Ovary (tissue), 9 donors: ENCODE measurements around the gene AFTPH. TPM values are rescaled to one million over a fixed set of nuclear protein-coding genes. Genes with fewer than 3 reads are reported as not detected.
A peak's percentile ranks its signal among the peaks of the same experiment; 100 is the strongest.

Experiments used
- DNase-seq, 5 donors: peaks; one replicate each; pipeline ENCODE4 v3.0.0-alpha.2; 2019 to 2020
- H3K27ac ChIP-seq, 2 donors: fragments of 200-600 bp; one replicate each; pipeline versions ENCODE4 v1.5.1 to v1.8.0; 2019 to 2022
- H3K27me3 ChIP-seq: fragments of 200-600 bp; one replicate; pipeline ENCODE4 v1.8.0; 2022
- H3K36me3 ChIP-seq: fragments of 200-600 bp; sonication (generic); one replicate; pipeline ENCODE4 v1.5.1; 2019
- H3K4me1 ChIP-seq: one replicate; pipeline ENCODE4 v1.8.1; 2013; ENCODE audit warnings: mild to moderate bottlenecking, moderate library complexity; ENCODE audit not compliant: insufficient read depth
- H3K4me3 ChIP-seq: fragments of 200-600 bp; sonication (generic); one replicate; pipeline ENCODE4 v1.5.1; 2017
- H3K9me3 ChIP-seq, 2 donors: fragments of 200-600 bp in 1 of 2; sonication (generic) in 1 of 2; one replicate each; pipeline versions ENCODE4 v1.5.1 to v1.8.1; 2013 to 2019; ENCODE audit warnings: mild to moderate bottlenecking in 1 of 2, moderate library complexity in 1 of 2
- CTCF ChIP-seq, 3 donors: fragments of 450-650 bp in 2 of 3; fragments of 200-600 bp in 1 of 3; IDR thresholded peaks; one replicate each; pipeline versions ENCODE4 v1.5.1 to v1.8.0; 2016 to 2022; ENCODE audit warnings: antibody characterized with exemption in 3 of 3, mild to moderate bottlenecking in 1 of 3
- EP300 ChIP-seq: sonication (generic); formaldehyde crosslinking; IDR thresholded peaks from one replicate; pipeline ENCODE4 v1.6.1; 2017; ENCODE audit warnings: antibody characterized with exemption
- POLR2A ChIP-seq: fragments of 450-650 bp; IDR thresholded peaks from one replicate; pipeline ENCODE4 v1.6.1; 2017; ENCODE audit warnings: antibody characterized with exemption, mild to moderate bottlenecking, moderate library complexity
- WGBS, 3 donors: extraction: QIAGEN DNeasy Blood & Tissue Kit in 1 of 3; methylation state at CpG; one replicate each; pipeline versions ENCODE4 v1.1.5 to v1.1.7; 2013 to 2017; 5-methylcytosine and 5-hydroxymethylcytosine counted together
- intact Hi-C, 4 donors: fragments of 100-400 bp; cut with DNase I; formaldehyde crosslinking; loops; one replicate each; pipeline versions ENCODE4 v1.11.0 to v1.15.1; 2022 to 2023
- polyA plus RNA-seq, 2 donors: library from polyadenylated mRNA; stranded (reverse); fragments of 200-250 nt in 1 of 2; fragments of 350-450 nt in 1 of 2; fragmentation: Illumina TruSeq in 1 of 2; extraction: RNeasy Lipid Tissue Mini Kit (QIAGEN cat#74804) in 1 of 2; gene quantifications; one replicate each; pipeline ENCODE4 v1.2.3, GENCODE V29; 2013 to 2014
- total RNA-seq, 7 donors: library from RNA; depleted of rRNA in 2 of 7; stranded (reverse); fragments of >200 nt in 2 of 7; fragmentation: NEBNext Ultra II Directional in 3 of 7; extraction: Animal tissue kit (Norgen Biotek cat#: 25700) in 3 of 7; gene quantifications; one replicate each; pipeline versions ENCODE4 v1.1.0 to v1.2.4, GENCODE V29; 2016 to 2023
- donor health status: DM: no; HTN: no; CAD: no; lungs with moderate emphysema.
- donor health status: DM: no; HTN: no; CAD: no.
- donor health status: Bipolar disorder and iron deficiency.
- donor health status: DM: yes; HTN: yes; CAD: no.
- donor health status: DM: no; HTN: no; CAD: no.
- donor health status: DM: yes; HTN: yes; CAD: no.

AFTPH gene
- total and polyA plus RNA-seq, 9 donors, result 18.5 to 33.8 (median 27.6) TPM

GRCh38 chr2:64581018-64581417 is 56.9 kb downstream of the AFTPH start:
- Histone ChIP-seq H3K36me3 (no peaks in the 10 kb centered on the region), H3K4me3 (no peak overlapping the region), H3K27me3 (no peaks in the 10 kb centered on the region), H3K9me3 (no peaks in the 10 kb centered on the region), H3K27ac (no peak overlapping the region), H3K4me1 (no peaks in the 10 kb centered on the region)
- intact Hi-C loops, result no loop called here
- no peak for TF ChIP-seq CTCF (IDR thresholded peaks at IDR 0.05)
- DNase-seq, result no peak
- WGBS, 3 donors, result 79 to 89% (median 86%) methylated on average over 2 of the region's 2 CpGs

GRCh38 chr2:64581777-64582539 is 57.8 kb downstream of the AFTPH start:
- no peak for TF ChIP-seq POLR2A
- Histone ChIP-seq H3K27ac (no peak overlapping the region), H3K9me3 (no peaks in the 10 kb centered on the region), H3K27me3 (no peaks in the 10 kb centered on the region), H3K4me3 (no peak overlapping the region), H3K4me1 (no peaks in the 10 kb centered on the region), H3K36me3 (no peaks in the 10 kb centered on the region)
- 95 to 98% (median 97%) methylated on average over 1 of the region's 1 CpG for WGBS, 3 donors
- DNase-seq, result no peak
- intact Hi-C loops, result no loop called here

GRCh38 chr2:64582774-64583340 is 58.7 kb downstream of the AFTPH start:
- WGBS, 3 donors, result 84 to 87% (median 87%) methylated on average over 5 of the region's 5 CpGs
- no peaks in the 10 kb centered on the region for H3K9me3 ChIP-seq
- intact Hi-C loops, result no loop called here
- no peaks in the 10 kb centered on the region for H3K27me3 ChIP-seq
- no peak overlapping the region for H3K4me3 ChIP-seq
- H3K27ac ChIP-seq, result no peak overlapping the region
- H3K36me3 ChIP-seq, result no peaks in the 10 kb centered on the region
- TF ChIP-seq CTCF (IDR thresholded peaks at IDR 0.05), result no peak
- no peak for TF ChIP-seq POLR2A
- no peak for TF ChIP-seq EP300
- H3K4me1 ChIP-seq, result no peaks in the 10 kb centered on the region
- no peak for DNase-seq

DNA sequence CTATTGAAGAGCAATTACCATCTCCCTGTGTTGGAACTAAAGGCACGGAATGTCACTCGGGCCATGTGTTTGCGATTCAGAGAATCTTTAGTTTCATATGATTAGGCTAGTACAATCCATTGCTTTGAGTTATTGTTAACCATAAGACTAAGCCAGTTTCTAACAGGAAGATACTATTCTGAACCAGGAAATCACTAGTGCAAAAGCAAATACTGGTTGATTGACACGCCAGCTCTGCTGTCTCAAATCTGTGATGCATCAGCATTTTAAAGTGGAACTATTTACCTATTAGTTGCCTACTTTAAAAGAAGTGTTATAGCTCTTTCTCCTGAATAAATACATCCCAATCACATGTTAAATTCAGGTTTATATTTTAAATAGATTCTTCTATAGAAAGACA is 61.9 kb downstream of the AFTPH start:
- no peak for DNase-seq
- Histone ChIP-seq H3K27me3 (no peaks in the 10 kb centered on the region), H3K4me1 (no peaks in the 10 kb centered on the region), H3K36me3 (no peaks in the 10 kb centered on the region), H3K4me3 (no peak overlapping the region), H3K9me3 (no peaks in the 10 kb centered on the region), H3K27ac (no peak overlapping the region)
- intact Hi-C loops, result loop anchor here in 2 of 4 donors (2.0 to 5.0 kb wide), 2 partner anchors 281 kb away; no protein-coding TSS in a partner anchor
- WGBS, 3 donors, result 96 to 97% (median 97%) methylated on average over 4 of the region's 4 CpGs
- no peak for TF ChIP-seq CTCF (IDR thresholded peaks at IDR 0.05)
- TF ChIP-seq POLR2A, result no peak
- no peak for TF ChIP-seq EP300

GRCh38 chr2:64586883-64587481 is 62.9 kb downstream of the AFTPH start:
- WGBS, 3 donors, result 42 to 48% (median 42%) methylated on average over 6 of the region's 6 CpGs

More at GRCh38 chr2:64586883-64587481, 62.9 kb downstream of the AFTPH start:
- no peak overlapping the region for H3K4me3 ChIP-seq
- H3K27ac ChIP-seq, result no peak overlapping the region
- no peaks in the 10 kb centered on the region for H3K4me1 ChIP-seq
- no peak for DNase-seq
- H3K9me3 ChIP-seq, result no peaks in the 10 kb centered on the region
- intact Hi-C loops, result loop anchor here in 2 of 4 donors (2.0 to 5.0 kb wide), 2 partner anchors 280 kb away; no protein-coding TSS in a partner anchor
- TF ChIP-seq POLR2A, result no peak
- no peak for TF ChIP-seq EP300
- peak; percentile 50 to 75 (median 54) for TF ChIP-seq CTCF (IDR thresholded peaks at IDR 0.05)
- no peaks in the 10 kb centered on the region for H3K27me3 ChIP-seq
- no peaks in the 10 kb centered on the region for H3K36me3 ChIP-seq
